HG02588 (cell line): ENCODE results near the gene RBM20.

Experiments
- ATAC-seq: cut with Tn5 transposase; IDR thresholded peaks from one replicate; pipeline ENCODE4 v1.9.1; 2021; ENCODE audit warnings: mild to moderate bottlenecking, moderate library complexity; ENCODE audit not compliant: unreplicated experiment

The RBM20 gene

GRCh38 chr10:110803830-110804338, 159.7 kb downstream of the RBM20 start:
- ATAC-seq: peak; percentile 48

- ATAC-seq: no peak
Measured at GRCh38 chr10:110804376-110804775, 160.2 kb downstream of the RBM20 start.

DNA sequence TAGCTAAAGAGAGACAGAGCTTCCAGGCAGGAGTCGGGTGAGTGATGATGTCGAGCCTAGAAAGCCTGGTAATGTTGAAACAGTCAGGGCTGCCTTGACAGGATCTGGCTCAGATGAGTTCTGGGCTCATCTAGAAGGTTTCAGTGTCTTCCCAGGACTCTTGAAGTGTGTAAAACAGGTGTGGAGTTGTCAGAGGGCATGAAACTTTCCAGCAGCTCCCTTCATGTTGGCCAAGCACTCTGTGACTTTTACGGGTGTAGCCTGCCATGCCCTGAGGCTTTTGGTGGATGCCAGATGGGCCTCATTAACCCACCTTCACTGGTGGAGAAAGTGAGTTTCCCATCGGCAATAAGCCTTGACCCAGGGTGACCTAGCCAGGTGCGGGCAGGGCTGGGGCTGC, 161.2 kb downstream of the RBM20 start:
- no peak for ATAC-seq

DNA sequence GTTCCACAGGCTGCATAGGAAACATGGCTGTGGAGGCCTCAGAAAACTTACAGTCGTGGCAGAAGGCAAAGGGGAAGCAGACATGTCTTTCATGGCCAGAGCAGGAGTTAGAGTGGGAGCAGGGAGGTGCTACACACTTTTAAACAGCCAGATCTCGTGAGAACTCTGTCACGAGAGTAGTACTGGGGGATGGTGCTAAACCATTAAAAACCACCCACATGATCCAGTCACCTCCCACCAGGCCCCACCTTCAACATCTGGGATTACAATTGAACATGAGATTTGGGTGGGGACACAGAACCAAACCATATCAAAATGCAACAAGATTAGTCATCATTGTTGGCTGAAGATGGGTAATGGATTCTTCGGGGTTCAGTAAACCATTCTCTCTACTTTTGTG, 162.2 kb downstream of the RBM20 start:
- no peak for ATAC-seq

- no peak for ATAC-seq
Measured at GRCh38 chr10:110808123-110808522, 164.0 kb downstream of the RBM20 start.

GRCh38 chr10:110808615-110809014, 164.5 kb downstream of the RBM20 start:
- ATAC-seq: no peak

DNA sequence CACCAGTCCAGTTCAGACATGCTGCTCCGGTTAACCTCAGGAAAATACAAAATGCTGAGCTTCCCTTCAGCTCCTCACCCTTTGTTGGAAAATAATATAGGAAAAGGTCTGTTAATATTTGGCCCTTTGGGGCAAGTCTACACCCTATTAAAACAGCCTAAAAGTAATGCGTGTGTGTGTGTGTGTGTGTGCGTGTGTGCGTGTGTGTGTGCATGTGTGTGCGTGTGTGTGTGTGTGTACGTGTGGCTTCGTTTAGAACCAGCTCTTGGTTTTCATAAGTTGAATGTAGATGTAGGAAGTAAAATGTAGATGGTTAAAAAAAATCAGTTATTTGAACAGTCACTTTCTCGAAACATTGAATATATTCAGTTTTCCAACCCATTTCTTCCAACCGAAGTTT, 166.5 kb downstream of the RBM20 start:
- no peak for ATAC-seq

DNA sequence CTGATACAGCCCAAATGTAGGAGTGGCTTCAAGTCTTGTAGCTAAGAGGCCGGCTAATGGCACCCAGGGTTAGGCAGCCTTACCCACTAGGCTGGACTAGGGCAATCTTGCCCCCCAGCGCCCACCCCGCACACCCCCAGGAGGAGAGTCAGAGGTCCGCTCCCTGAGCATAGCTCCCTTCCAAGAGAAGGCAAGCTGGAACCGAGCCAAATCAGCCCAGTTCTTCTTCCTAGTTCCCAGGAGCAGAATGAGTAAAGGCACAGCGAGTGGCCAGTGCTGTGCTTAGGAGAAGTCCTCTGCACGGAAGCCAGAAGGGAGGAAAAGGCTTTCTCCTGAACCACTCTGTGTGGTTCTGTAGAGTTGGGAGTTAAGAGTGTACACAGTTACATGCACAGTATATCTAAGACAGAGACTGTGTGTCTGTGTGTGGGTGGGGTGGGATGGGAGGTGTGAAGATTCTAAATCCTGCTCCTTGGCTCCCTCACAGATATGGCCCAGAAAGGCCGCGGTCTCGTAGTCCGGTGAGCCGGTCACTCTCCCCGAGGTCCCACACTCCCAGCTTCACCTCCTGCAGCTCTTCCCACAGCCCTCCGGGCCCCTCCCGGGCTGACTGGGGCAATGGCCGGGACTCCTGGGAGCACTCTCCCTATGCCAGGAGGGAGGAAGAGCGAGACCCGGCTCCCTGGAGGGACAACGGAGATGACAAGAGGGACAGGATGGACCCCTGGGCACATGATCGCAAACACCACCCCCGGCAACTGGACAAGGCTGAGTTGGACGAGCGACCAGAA, 167.8 kb downstream of the RBM20 start:
- ATAC-seq: no peak

DNA sequence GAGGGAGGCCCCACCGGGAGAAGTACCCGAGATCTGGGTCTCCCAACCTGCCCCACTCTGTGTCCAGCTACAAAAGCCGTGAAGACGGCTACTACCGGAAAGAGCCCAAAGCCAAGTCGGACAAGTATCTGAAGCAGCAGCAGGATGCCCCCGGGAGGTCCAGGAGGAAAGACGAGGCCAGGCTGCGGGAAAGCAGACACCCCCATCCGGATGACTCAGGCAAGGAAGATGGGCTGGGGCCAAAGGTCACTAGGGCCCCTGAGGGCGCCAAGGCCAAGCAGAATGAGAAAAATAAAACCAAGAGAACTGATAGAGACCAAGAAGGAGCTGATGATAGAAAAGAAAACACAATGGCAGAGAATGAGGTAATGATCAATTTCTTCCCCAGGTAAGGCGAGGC, 168.4 kb downstream of the RBM20 start:
- ATAC-seq: no peak

DNA sequence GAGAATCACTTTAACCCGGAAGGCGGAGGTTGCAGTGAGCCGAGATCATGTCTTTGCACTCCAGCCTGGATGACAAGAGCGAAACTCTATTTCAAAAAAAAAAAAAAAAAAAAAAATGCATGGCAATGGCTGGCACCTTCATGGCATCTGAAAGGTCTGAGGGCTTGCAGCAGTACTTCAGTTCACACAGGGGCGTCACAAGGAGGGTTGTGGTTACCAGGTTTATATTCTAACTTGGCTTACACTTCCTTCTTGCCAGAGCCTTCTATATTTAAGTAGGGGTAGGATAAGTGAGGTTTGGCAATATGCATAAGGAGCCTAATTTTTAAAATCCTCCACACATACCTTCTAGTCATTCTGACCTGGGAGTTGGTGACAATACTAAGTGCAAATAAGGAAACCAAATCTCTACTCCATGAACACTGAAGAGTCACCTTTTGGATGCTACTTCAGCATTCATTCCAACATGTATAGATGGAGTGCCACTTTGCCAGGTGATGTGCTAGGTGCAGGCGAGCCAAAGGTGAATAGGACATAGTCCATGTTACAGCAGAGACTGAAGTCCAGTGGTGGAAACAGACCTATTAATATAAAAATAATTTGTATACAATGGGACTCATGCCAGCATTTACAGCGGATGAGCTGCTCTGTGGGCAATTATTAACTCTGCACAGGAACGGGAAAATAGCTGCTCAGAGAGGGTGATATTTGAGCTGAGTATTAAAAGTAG, 169.8 kb downstream of the RBM20 start:
- no peak for ATAC-seq

- peak; percentile 85 for ATAC-seq
Measured at GRCh38 chr10:110815354-110816004, 171.3 kb downstream of the RBM20 start.

DNA sequence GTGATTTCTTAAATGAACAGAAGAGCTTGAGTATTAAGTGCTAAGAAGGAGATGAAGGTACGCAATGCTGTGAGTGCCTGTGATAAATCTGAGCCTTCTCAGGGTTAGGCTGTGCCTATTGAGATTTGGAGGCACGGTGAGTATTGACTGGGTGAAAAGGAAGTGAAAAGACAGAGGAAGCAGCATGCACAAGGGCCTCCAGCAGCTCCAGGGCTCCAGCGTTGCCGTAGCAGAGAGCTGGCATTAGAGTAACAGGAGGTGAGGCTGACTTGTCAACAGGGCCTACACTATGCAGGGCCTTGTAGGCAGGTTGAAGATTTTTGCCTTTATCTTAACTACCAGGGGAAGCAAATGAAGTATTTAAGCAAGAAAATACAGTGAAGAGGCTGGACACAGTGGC, 173.5 kb downstream of the RBM20 start:
- ATAC-seq: no peak

- ATAC-seq: no peak
Measured at GRCh38 chr10:110818311-110819256, 174.4 kb downstream of the RBM20 start.

- ATAC-seq: no peak
Measured at GRCh38 chr10:110820321-110820814, 176.2 kb downstream of the RBM20 start.

- ATAC-seq: no peak
Measured at GRCh38 chr10:110821508-110821907, 177.4 kb downstream of the RBM20 start.

GRCh38 chr10:110822035-110822711, 178.0 kb downstream of the RBM20 start:
- ATAC-seq: no peak

- no peak for ATAC-seq
Measured at GRCh38 chr10:110822712-110823311, 178.7 kb downstream of the RBM20 start.

DNA sequence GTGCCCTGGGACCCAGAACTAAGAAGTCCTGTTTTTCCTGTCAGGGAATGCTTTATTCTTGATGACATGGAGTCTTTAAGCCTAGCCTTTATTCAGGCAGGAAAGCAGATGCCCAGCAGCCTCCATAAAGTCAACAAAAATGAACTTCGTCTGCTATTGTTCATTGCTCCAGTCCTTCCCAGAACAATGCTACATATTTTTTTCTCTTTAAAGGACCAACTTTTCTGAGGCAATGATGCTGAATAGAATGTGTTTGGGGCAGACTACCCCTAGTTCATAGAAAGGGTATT, 180.0 kb downstream of the RBM20 start:
- ATAC-seq: no peak

- ATAC-seq: no peak
Measured at GRCh38 chr10:110824660-110825059, 180.5 kb downstream of the RBM20 start.

- no peak for ATAC-seq
Measured at GRCh38 chr10:110825508-110825907, 181.4 kb downstream of the RBM20 start.
